ENCODE data around the gene JTB.
A peak's percentile ranks its signal among the peaks of the same experiment; 100 is the strongest.

JTB gene

DNA sequence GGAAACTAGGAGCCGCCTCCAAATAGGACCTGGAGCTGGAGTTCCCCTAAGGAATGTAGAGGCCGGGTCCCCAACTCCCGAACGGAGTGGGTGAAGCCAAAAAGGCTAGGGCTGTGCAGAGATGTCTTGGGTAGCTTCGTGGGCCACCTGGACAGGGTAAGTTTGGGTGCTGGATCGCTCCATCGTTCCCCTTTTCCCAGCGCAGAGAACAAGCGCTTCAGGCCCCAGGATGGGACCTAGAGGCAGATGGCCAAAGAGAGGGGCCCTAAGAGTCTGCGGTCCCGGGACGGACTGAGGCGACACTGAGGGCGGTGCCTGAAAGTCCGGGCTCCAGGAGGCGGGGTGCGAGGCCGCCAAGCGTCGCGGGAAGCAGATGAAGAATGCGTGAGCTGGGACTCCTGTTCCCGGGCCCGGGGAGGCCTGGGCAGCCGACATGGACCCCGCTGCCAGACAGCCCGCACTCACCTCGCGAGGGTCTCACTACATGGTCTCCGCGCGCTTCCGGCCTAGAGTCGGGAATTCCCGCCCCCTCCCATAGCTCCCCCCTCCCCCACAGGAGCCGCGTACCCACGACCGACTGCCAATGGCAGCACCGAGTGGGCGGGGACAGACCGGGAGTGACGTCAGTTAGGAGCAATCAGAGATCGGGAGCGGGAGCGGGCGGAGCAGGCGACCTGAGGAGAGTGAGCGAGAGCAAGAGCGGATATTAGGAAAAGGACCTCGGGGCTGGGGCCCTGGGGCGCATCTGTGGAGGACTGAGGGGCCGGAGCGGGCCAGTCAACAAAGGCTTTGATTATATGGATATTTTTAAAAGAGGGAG lies 14.2 kb downstream of the JTB start, which contains the start of gene SLC39A1:
TSS of gene SLC39A1 (minus strand) at position 508 of the 820 bp plus-strand sequence. CDS start 822 bp downstream, outside the sequence.
- Histone ChIP-seq H3K4me1 (ENCODE audit: control insufficient read depth, insufficient read depth, low read length, poor library complexity, severe bottlenecking) (peaks cover 11% of the 10 kb centered on the region), H3K36me3 (ENCODE audit: control insufficient read depth, insufficient read depth, low read length) (peaks cover 29% of the 10 kb centered on the region), H3K9me3 (ENCODE audit: control insufficient read depth, low read length) (no peaks in the 10 kb centered on the region), H3K27ac (ENCODE audit: low read depth, low read length, severe bottlenecking) (peak within 1 kb of the TSS; percentile 96), H3K4me3 (ENCODE audit: extremely low read depth, insufficient read depth, low read length, poor library complexity, severe bottlenecking) (peak within 1 kb of the TSS; percentile 75)
- WGBS, 2 experiments (ENCODE audit: insufficient coverage in 2 of 2) = 0% methylated on average over 38 to 48 of the region's 54 CpGs

DNA sequence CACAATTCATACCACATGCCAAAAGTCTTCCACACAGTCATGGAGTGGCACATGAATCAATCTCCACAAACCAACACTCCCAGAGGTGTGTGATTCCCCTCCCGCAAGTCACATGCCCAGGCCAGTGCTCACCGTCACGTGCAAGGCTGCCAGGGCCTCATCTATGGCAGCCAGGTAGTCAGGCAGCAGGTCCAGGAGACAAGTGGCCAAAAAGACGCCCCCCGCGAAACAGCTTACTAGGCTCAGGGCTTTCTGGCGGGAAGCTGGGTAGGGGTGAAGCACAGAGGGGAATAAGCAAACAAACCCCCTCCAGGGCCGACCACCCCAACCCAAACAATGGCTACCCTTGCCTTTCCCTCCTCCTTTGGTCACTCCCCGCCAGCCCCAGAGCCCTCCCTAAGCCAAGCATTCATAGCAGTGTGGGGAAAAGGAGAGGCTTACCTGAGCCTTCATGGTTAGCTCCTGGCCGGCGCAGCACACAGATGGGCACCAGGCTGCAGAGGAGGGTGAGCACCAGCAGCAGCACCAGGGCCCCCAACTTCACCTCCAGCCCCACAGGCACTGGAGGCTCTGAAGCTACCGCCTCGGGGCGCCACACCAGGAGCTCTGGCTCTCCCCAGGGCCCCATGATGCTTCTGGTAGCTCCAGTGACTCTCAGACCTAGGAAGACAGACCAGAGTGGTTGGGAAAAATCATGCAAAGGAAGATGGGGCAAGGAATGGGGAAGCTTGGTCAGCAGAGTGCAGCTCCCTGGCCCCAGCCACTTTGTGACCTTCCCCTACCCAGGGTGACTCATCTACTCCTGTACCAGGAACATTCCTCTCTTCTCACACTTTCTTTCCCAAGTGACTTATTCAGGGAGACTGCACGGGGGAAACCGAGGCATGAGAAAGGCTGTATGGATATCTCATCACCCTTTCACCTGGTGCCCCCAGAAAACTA lies 15.1 kb downstream of the JTB start:
- no peaks in the 10 kb centered on the region for H3K9me3 ChIP-seq (ENCODE audit: control insufficient read depth, low read length)
- H3K27ac ChIP-seq (ENCODE audit: low read depth, low read length, severe bottlenecking) = peak overlapping the region; percentile 96
- H3K4me1 ChIP-seq (ENCODE audit: control insufficient read depth, insufficient read depth, low read length, poor library complexity, severe bottlenecking) = peaks cover 7% of the 10 kb centered on the region
- H3K4me3 ChIP-seq (ENCODE audit: extremely low read depth, insufficient read depth, low read length, poor library complexity, severe bottlenecking) = peak overlapping the region; percentile 75
- 5 to 18% methylated on average over 3 to 10 of the region's 16 CpGs for WGBS, 2 experiments (ENCODE audit: insufficient coverage in 2 of 2)
- peaks cover 29% of the 10 kb centered on the region for H3K36me3 ChIP-seq (ENCODE audit: control insufficient read depth, insufficient read depth, low read length)

DNA sequence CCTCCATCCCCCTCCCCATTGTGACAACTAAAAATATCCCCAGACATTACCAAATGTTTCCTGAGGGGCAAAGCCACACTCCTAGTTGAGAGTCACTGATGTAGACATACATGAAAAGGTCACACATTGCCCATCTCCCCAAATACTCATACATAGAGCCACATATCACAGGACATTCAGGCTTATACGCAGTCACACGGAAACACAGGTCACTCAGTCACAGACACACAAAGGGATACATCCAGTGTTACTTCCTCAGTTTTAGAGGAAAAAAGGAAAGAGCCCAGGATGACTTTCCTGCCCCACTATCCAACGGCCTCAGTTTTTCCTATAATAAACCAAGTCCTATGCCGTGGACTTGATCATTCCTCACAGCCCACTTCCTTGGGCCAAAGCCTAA lies 16.1 kb downstream of the JTB start:
- no peak overlapping the region for H3K27ac ChIP-seq (ENCODE audit: low read depth, low read length, severe bottlenecking)
- peak overlapping the region; percentile 75 for H3K4me3 ChIP-seq (ENCODE audit: extremely low read depth, insufficient read depth, low read length, poor library complexity, severe bottlenecking)
- peaks cover 13% of the 10 kb centered on the region for H3K4me1 ChIP-seq (ENCODE audit: control insufficient read depth, insufficient read depth, low read length, poor library complexity, severe bottlenecking)
- WGBS, 2 experiments (ENCODE audit: insufficient coverage in 2 of 2) = 68 to 71% methylated on average over 4 of the region's 4 CpGs
- peaks cover 29% of the 10 kb centered on the region for H3K36me3 ChIP-seq (ENCODE audit: control insufficient read depth, insufficient read depth, low read length)
- no peaks in the 10 kb centered on the region for H3K9me3 ChIP-seq (ENCODE audit: control insufficient read depth, low read length)

DNA sequence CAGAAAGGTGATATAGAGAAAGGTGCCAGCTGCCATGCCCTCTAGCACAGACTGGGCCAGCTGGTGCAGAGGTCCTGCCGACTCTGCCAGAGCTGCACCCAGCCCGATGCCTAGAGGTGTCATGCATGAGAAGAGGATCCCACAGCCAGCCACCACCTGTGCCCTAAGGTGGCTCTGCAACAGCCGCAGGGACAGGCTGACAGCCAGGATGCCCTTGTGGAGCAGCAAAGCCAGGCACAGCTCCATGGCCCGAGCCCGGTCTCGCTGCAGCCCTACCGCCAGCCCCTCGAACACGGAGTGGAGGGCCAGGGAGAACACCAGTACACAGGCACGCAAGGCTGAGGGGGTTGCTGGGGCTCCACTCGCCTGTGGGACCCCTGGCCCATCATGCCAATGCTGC lies 17.3 kb downstream of the JTB start:
- 96 to 97% methylated on average over 9 to 11 of the region's 11 CpGs for WGBS, 2 experiments (ENCODE audit: insufficient coverage in 2 of 2)
- peaks cover 16% of the 10 kb centered on the region for H3K4me1 ChIP-seq (ENCODE audit: control insufficient read depth, insufficient read depth, low read length, poor library complexity, severe bottlenecking)
- H3K4me3 ChIP-seq (ENCODE audit: extremely low read depth, insufficient read depth, low read length, poor library complexity, severe bottlenecking) = no peak overlapping the region
- no peaks in the 10 kb centered on the region for H3K9me3 ChIP-seq (ENCODE audit: control insufficient read depth, low read length)
- H3K27ac ChIP-seq (ENCODE audit: low read depth, low read length, severe bottlenecking) = no peak overlapping the region
- peaks cover 29% of the 10 kb centered on the region for H3K36me3 ChIP-seq (ENCODE audit: control insufficient read depth, insufficient read depth, low read length)

DNA sequence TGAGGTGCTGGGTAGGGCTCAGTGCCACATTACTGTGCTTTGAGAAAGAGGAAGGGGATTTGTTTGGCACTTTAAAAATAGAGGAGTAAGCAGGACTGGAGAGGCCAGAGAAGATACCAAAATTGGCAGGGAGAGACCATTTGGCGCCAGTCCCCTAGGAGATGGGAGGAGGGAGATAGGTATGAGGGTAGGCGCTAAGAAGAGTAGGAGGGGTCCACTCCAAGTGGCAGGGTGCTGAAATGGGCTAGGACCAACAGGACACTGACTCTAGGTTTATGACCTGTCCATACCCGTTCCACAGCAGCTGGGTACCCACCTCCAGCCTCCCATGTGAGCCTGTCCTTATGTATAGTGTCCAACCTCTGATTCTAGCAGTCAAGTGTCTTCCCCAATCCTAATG lies 18.0 kb downstream of the JTB start:
- H3K27ac ChIP-seq (ENCODE audit: low read depth, low read length, severe bottlenecking) = peak overlapping the region; percentile 2
- WGBS, 2 experiments (ENCODE audit: insufficient coverage in 2 of 2) = 79 to 100% methylated on average over 1 to 3 of the region's 3 CpGs

DNA sequence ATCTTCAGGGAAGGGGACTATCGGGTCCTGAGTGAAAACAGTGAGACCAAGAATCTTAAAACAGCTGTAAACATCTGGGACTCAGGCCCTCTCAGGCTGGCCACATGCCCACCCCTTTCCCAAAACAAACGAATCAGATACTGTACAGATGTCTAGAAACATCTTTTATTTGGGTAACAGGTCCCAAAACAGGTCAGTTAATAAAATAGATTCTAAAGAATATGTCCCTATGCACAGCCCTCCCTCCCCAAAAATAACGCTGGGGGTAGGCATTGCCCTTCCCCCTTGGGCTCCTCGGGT lies 18.6 kb downstream of the JTB start:
- H3K4me3 ChIP-seq (ENCODE audit: extremely low read depth, insufficient read depth, low read length, poor library complexity, severe bottlenecking) = peak overlapping the region; percentile 94
- peaks cover 41% of the 10 kb centered on the region for H3K36me3 ChIP-seq (ENCODE audit: control insufficient read depth, insufficient read depth, low read length)
- 56 to 66% methylated on average over 3 of the region's 4 CpGs for WGBS, 2 experiments (ENCODE audit: insufficient coverage in 2 of 2)
- H3K27ac ChIP-seq (ENCODE audit: low read depth, low read length, severe bottlenecking) = peak overlapping the region; percentile 25
- H3K9me3 ChIP-seq (ENCODE audit: control insufficient read depth, low read length) = no peaks in the 10 kb centered on the region
- H3K4me1 ChIP-seq (ENCODE audit: control insufficient read depth, insufficient read depth, low read length, poor library complexity, severe bottlenecking) = peaks cover 16% of the 10 kb centered on the region

More for the DNA sequence above, 18.0 kb downstream of the JTB start:
- H3K4me3 ChIP-seq (ENCODE audit: extremely low read depth, insufficient read depth, low read length, poor library complexity, severe bottlenecking) = no peak overlapping the region
- peaks cover 36% of the 10 kb centered on the region for H3K36me3 ChIP-seq (ENCODE audit: control insufficient read depth, insufficient read depth, low read length)
- H3K4me1 ChIP-seq (ENCODE audit: control insufficient read depth, insufficient read depth, low read length, poor library complexity, severe bottlenecking) = peaks cover 16% of the 10 kb centered on the region
- no peaks in the 10 kb centered on the region for H3K9me3 ChIP-seq (ENCODE audit: control insufficient read depth, low read length)

DNA sequence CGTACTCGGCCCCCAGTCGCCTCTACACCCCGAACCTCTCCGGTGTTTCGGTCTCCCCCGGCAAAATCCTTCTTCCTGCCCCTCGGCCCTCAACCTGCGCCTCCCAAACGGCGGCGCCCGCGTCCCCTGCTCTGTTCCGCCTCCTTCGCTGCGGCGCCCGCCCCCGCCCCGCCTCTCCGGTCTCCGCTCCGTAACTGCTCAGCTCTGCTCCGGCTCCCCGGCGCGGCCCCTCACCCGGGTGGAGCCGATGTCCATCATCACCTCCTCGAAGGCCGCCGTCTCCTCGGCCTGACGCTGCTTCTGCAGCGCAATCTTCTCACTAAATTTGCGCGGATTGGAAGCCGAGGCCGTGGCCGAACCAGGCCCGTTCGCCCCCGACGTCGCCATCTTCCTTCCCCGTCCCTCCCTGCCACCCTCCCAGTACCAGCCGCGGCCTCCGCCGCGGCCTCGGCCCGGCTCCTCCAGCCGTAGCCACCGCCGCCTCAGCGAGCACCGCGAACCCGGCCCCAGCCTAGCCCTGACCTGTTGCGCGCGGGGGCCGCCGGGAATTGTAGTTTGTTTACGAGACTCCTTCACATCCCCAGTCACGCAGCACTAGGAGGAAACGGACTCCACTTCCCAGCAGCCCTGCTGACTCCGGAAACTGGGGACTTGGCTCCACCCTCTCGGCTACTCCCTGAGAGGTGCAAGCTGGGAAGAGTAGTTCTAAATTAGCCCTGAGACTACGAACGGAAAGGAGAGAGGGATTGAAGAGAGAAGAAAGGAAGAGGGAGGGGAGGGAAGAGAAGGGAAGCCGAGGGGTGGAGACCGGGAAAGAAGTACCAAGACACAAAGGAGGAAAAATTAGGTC lies 19.1 kb downstream of the JTB start, which contains the start of gene CRTC2:
TSS of gene CRTC2 (minus strand) at position 502 of the 850 bp plus-strand sequence. CDS start at position 387, 115 bp downstream.
- 0% methylated on average over 57 to 63 of the region's 75 CpGs for WGBS, 2 experiments (ENCODE audit: insufficient coverage in 2 of 2)
- H3K4me3 ChIP-seq (ENCODE audit: extremely low read depth, insufficient read depth, low read length, poor library complexity, severe bottlenecking) = peak within 1 kb of the TSS; percentile 94
- no peaks in the 10 kb centered on the region for H3K9me3 ChIP-seq (ENCODE audit: control insufficient read depth, low read length)
- H3K36me3 ChIP-seq (ENCODE audit: control insufficient read depth, insufficient read depth, low read length) = peaks cover 47% of the 10 kb centered on the region
- peak within 1 kb of the TSS; percentile 74 for H3K27ac ChIP-seq (ENCODE audit: low read depth, low read length, severe bottlenecking)
- peaks cover 16% of the 10 kb centered on the region for H3K4me1 ChIP-seq (ENCODE audit: control insufficient read depth, insufficient read depth, low read length, poor library complexity, severe bottlenecking)

DNA sequence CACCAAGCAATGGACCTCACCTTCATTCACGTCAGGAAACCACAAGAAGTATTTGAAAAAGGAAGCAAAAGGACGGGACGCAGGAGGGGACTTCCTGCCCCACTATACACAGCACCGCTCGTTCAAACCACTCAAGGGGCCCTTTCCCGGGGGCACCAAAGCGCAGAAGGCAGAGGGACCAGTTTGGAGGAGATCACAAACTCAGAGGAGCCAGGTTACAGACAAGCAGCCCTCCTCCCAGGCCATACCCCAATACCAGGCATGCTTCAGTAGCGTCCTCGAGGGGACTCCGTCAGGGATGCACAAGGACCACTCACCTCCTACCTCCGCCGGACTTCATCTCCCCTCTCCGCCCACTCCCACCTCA lies 19.7 kb downstream of the JTB start:
- Histone ChIP-seq H3K27ac (ENCODE audit: low read depth, low read length, severe bottlenecking) (peak overlapping the region; percentile 74), H3K9me3 (ENCODE audit: control insufficient read depth, low read length) (no peaks in the 10 kb centered on the region), H3K4me1 (ENCODE audit: control insufficient read depth, insufficient read depth, low read length, poor library complexity, severe bottlenecking) (peaks cover 16% of the 10 kb centered on the region), H3K4me3 (ENCODE audit: extremely low read depth, insufficient read depth, low read length, poor library complexity, severe bottlenecking) (peak overlapping the region; percentile 94), H3K36me3 (ENCODE audit: control insufficient read depth, insufficient read depth, low read length) (peaks cover 50% of the 10 kb centered on the region)
- WGBS, 2 experiments (ENCODE audit: insufficient coverage in 2 of 2) = 0% methylated on average over 9 to 10 of the region's 13 CpGs

DNA sequence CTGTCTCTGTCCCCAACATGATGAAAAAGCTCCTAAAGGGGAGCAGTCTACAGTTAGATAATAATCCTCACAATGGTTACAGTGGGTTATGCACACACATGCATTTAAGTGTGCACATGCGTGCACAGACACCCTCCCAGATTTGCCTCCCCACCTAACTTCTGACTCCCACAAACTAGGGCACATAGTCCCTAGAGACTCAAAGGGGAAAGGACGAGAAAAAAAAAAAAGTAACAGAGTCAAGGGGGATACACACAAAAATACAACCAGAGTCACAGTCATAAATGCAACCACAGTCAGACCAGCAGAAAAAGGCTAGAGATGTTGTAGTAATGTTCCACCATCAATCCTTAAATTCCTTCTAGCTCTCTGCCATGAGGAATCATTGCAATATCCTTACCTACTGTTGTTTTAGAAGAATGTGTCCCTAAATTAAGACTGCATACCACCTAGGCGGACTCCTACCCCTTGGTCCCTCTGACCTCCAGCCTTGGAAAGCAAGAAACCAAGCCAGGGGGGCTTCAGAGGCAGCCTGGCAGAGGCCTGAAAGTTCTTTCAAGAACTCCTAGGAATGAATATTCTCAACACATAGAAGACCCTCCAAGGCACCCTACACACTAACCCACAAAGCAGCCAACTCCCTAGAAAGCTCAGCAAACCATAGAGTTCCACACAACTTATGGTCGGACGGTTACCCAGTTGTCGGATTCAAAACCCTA lies 20.3 kb downstream of the JTB start:
- Histone ChIP-seq H3K9me3 (ENCODE audit: control insufficient read depth, low read length) (no peaks in the 10 kb centered on the region), H3K4me3 (ENCODE audit: extremely low read depth, insufficient read depth, low read length, poor library complexity, severe bottlenecking) (peak overlapping the region; percentile 94), H3K27ac (ENCODE audit: low read depth, low read length, severe bottlenecking) (no peak overlapping the region), H3K4me1 (ENCODE audit: control insufficient read depth, insufficient read depth, low read length, poor library complexity, severe bottlenecking) (peaks cover 16% of the 10 kb centered on the region), H3K36me3 (ENCODE audit: control insufficient read depth, insufficient read depth, low read length) (peaks cover 56% of the 10 kb centered on the region)
- WGBS, 2 experiments (ENCODE audit: insufficient coverage in 2 of 2) = 52 to 80% methylated on average over 1 to 2 of the region's 6 CpGs

Data from mesodermal cell (in vitro differentiated cells).